Activated naive CD4-positive, alpha-beta T cell treated with anti-CD3 and anti-CD28 coated beads, Interleukin-2, amount 10 ng/mL, durations not matched to agents 7 days and 5 days (primary cell): ENCODE measurements around the gene SOX13.

Experiments used
- CTCF ChIA-PET: fragments of 350-600 bp; sonication (Branson Sonifier 250); formaldehyde crosslinking; loops from one replicate; lab custom pipeline; 2021; ENCODE audit warnings: antibody characterized with exemption; lab: Charles Lee
- DNase-seq: peaks from one replicate; pipeline ENCODE4 v3.0.0-alpha.2; 2020
- H3K27ac Mint-ChIP-seq: one replicate; pipeline ENCODE4 v1.8.0; 2021; ENCODE audit warnings: mild to moderate bottlenecking, moderate library complexity, mixed read lengths
- H3K27me3 Mint-ChIP-seq: one replicate; pipeline ENCODE4 v1.8.0; 2021; ENCODE audit warnings: mild to moderate bottlenecking, mixed read lengths
- H3K36me3 Mint-ChIP-seq: one replicate; pipeline ENCODE4 v1.8.0; 2021; ENCODE audit warnings: mixed read lengths
- H3K4me1 Mint-ChIP-seq: one replicate; pipeline ENCODE4 v1.8.0; 2021; ENCODE audit warnings: mixed read lengths
- H3K4me3 Mint-ChIP-seq: one replicate; pipeline ENCODE4 v1.8.0; 2021; ENCODE audit warnings: mild to moderate bottlenecking, moderate library complexity, mixed read lengths
- H3K9me3 Mint-ChIP-seq: one replicate; pipeline ENCODE4 v1.8.0; 2021; ENCODE audit warnings: mixed read lengths

Gene SOX13

DNA sequence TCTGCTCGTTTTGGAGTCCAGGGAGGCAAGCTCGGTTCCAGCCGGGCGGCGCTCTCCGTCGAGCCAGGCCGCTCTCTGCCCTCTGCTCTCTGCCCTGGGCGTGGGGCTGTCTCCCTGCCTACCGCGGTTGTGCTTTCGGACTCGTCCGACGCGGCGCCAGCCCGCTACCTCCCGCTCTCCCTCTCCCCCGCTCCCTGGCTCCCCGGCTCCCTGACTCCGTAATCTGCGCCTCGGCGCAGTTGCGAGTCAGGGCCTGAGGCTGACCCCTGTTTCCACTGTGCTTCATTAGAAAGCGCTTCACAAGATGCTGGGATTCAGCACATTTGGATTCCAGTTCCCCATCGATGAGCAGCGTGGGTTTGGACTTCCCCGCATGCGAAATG, 2.2 kb downstream of the SOX13 start:
- Mint-ChIP-seq H3K27ac (no peak overlapping the region), H3K36me3 (no peaks in the 10 kb centered on the region), H3K4me1 (peaks cover 25% of the 10 kb centered on the region), H3K4me3 (peak overlapping the region; percentile 44), H3K9me3 (no peaks in the 10 kb centered on the region), H3K27me3 (peaks cover 91% of the 10 kb centered on the region)
- no peak for DNase-seq
- CTCF ChIA-PET, result no interaction called here

DNA sequence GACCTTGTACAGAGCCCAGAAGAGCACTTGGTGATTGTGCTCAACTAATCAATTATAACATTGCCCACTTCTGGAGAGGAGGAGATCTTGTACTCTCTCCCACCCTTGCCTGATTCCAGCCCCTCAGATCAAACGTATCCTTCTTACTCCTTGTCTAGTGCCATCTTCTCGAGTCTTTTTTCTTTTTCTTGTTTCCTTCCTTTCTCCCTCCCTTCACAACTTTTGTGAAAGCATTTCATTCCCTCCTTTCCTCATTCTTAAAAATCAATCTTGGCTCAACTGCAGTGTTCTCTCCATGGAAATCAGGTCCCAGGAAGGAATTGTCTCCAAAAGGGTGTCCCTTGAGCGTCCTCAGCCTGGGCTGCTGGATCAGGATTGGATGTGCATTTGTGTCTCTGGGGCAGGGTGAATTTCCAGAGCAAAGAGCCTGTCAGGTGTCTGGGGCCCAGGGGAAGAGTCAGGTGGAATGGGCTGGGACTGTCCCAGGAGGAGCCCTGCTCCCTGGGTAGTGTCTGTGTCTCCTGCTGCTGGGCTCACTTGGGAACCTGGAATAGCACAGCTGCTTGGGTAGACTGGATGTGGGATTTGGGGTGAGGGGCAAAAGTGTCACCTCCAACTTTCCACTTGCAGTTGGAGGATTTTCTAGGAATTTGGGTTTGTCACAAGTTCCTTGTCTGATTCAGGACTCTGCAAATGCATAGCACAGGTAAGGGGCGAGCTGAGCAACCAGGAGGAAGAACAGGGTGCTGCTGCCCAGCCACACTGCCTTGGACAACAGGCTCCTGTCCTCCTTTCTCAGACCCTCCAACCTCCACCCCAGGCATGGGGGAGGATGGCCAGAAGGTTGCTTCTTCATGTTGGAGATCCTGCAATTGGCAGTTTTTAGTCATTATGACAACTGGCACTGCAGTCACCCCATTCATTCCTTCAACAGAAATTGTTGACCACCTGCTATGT, 3.3 kb downstream of the SOX13 start:
- CTCF ChIA-PET, result no interaction called here
- Mint-ChIP-seq H3K27ac (no peak overlapping the region), H3K4me1 (peaks cover 25% of the 10 kb centered on the region), H3K27me3 (peaks cover 82% of the 10 kb centered on the region), H3K9me3 (no peaks in the 10 kb centered on the region), H3K4me3 (no peak overlapping the region), H3K36me3 (no peaks in the 10 kb centered on the region)
- DNase-seq, result no peak

DNA sequence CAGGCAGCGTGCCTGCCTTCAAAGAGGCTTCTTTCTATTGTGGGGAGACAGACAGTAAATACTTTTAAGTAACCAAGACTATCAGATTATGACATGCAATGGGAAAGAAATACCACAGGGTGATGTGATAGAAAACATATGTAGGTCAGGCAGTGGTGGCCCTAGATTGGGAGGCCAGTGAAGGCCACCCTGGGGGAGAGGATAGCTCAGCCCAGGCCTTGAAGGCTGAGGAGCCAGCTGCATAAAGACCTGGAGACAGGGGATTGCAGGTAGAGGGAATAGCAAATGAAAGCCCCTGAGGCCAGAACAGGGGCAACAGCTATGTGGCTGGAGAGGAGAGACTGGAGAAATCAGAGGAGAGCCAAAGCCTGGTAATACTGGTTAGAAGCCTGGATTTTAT, 4.0 kb downstream of the SOX13 start:
- Mint-ChIP-seq H3K4me1 (peaks cover 25% of the 10 kb centered on the region), H3K9me3 (no peaks in the 10 kb centered on the region), H3K27ac (no peak overlapping the region), H3K27me3 (peaks cover 74% of the 10 kb centered on the region), H3K4me3 (no peak overlapping the region), H3K36me3 (no peaks in the 10 kb centered on the region)
- CTCF ChIA-PET, result no interaction called here
- DNase-seq, result no peak

DNA sequence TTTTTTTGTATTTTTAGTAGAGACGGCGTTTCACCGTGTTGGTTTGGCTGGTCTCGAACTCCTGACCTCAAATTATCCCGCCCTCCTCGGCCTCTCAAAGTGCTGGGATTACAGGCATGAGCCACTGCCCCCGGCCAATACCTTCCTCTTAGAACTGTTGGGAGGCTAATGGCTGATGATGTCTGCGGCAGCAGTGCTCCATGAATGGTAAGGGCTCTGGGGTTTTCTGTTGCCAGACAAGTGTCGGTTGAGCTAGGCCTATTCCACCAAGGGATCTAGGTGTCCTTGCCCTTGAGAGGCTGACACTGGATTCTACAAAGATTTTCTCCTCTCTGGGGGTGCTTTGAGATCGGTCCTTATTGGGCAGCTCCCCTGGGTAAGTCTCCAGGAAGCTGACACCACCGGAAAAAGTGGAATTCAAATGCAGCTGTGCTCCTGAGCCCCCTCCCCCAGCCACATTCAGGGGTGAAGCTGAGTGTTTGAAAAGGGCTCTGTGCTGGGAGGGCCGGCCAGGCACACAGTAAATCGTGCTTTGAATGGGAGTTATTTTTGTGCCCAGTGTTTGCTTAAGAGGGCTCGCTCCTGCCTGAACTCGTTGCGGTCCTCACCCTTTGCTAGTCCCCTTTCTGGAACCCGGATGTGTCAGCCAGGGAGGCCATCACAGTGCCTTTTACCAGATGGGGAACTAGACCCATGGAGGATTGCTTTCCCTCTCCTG, 5.2 kb downstream of the SOX13 start:
- CTCF ChIA-PET, result interaction anchor here (1.4 kb wide), 2 partner anchors 51 to 207 kb away, joined by 3 to 5 read pairs; no protein-coding TSS in a partner anchor
- H3K27me3 Mint-ChIP-seq, result peaks cover 69% of the 10 kb centered on the region
- H3K9me3 Mint-ChIP-seq, result no peaks in the 10 kb centered on the region
- no peaks in the 10 kb centered on the region for H3K36me3 Mint-ChIP-seq
- no peak for DNase-seq
- no peak overlapping the region for H3K4me3 Mint-ChIP-seq
- H3K4me1 Mint-ChIP-seq, result peaks cover 21% of the 10 kb centered on the region
- no peak overlapping the region for H3K27ac Mint-ChIP-seq

DNA sequence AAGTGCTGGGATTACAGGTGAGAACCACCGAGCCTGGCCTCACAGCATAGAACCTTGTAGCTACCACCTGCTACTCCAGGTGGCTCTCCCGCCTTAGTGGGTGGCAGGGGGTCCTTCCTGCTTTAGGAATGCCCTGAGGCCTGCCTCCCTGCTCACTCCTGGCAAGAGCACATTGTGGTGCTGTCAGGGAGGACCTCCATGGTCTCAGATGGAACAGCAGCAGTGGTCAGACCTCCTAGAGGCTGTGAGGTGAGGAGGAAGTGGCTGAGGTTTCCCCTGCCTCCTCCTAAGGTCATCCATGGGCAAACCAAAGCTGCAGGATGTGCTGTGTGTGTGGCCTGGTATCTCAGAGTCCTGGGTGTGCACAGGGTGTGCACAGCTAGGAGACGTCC, 6.7 kb downstream of the SOX13 start:
- CTCF ChIA-PET, result no interaction called here
- no peak overlapping the region for H3K27ac Mint-ChIP-seq
- peaks cover 11% of the 10 kb centered on the region for H3K4me1 Mint-ChIP-seq
- peaks cover 54% of the 10 kb centered on the region for H3K27me3 Mint-ChIP-seq
- H3K9me3 Mint-ChIP-seq, result no peaks in the 10 kb centered on the region
- no peak overlapping the region for H3K4me3 Mint-ChIP-seq
- no peaks in the 10 kb centered on the region for H3K36me3 Mint-ChIP-seq
- no peak for DNase-seq

DNA sequence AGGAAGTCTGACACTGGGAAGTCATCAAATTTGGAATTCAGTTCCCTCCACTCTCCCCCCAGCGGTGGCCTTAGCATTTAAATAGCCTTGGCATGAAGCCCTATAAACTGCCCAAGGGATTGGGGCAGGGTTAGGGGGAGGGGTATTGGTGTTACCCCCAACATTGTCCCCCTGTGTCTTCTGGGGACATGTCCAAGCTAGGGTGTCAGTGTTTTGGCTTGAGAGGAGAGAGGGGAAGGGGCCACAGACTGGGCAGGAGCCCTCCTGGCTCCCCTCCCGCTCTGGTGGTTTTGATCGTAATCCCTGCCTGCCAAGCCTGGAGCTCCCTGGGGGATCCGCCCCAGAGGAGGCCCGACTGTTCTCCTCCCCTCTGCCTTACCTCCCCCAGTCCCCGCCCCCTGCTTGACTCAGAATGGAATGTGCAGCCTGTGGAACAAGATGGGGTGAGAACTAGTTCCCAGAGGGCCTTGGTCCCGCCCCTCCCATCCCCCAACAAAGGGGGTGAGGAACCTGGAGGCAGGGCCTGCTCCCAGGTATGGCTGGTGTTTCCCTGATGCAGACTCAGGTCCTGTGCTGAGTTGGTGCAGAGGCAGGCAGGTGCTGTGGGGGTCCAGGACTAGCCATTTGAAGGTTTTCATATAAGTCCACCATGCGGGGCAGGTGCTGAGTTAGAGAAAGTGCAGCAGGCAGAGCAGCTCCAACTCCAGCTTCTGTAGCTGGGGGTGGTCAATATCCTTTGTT, 7.4 kb downstream of the SOX13 start:
- Mint-ChIP-seq H3K36me3 (no peaks in the 10 kb centered on the region), H3K27me3 (peaks cover 47% of the 10 kb centered on the region), H3K27ac (no peak overlapping the region), H3K4me3 (no peak overlapping the region), H3K9me3 (no peaks in the 10 kb centered on the region), H3K4me1 (peaks cover 5% of the 10 kb centered on the region)
- no peak for DNase-seq
- CTCF ChIA-PET, result no interaction called here

DNA sequence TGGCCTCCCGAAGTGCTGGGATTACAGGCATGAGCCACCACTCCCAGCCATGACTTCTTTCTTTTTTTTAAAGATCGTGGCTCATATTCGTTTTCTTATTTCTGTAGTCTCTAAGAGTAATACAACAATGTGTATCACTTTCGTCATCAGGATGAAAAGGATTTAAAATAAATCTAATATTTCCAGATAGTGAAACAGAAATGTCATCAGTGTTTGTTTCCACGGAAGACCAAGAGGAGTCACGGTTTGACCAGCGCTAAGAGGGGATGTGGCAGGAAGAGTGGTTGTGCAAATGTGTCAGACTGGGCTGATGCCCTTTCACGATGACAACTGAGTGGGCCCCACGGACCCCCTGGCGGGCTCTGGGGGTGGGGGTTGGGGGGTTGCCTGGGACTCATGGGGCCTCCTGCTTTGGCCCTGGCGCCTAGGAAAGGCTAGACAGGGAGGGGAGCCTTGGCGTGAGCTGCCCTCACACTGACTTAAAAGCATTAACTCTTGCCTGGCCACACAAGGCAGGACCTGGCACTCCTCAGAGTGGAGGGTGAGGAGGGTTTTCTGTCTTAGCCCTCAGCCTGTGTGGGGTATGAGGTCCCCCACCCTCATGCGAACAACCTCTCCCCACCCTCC, 8.4 kb downstream of the SOX13 start:
- Mint-ChIP-seq H3K4me3 (no peak overlapping the region), H3K36me3 (no peaks in the 10 kb centered on the region), H3K27me3 (peaks cover 38% of the 10 kb centered on the region), H3K27ac (no peak overlapping the region), H3K9me3 (no peaks in the 10 kb centered on the region), H3K4me1 (peaks cover 3% of the 10 kb centered on the region)
- CTCF ChIA-PET, result no interaction called here
- no peak for DNase-seq

DNA sequence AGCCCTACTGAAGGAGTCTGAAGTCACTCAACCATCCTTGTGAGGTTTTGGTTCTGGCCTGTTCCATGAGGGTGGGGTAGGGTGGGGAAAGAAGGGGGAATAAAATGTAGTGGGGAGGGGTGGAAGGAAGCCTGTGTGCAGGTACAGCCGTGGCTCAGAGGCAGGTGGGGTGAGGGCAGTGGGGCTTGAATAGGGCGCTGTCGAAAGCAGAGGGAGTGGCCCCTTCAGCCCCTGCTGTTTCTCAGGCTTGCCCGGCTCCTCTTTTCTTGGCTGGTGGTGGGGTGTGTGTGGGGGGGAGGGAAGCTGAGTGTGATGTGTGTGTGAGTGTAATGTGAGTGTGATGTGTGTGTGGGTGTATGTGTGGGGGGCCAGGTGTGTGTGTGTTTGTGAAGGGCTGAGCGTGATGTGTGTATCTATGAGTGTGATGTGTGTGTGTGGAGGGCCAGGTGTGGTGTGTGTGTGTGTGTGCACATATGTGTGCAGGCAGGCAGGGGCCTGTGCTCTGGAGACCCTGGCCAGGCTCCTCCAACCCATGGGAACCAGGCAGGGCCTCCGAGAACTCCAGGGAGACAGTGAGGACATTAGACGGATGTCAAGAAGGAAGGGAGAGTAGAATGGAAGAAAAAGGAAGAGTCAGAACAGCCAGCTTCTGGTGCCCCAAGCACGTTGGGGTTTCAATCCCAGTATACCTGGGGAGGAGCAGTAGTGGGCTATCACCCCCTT, 9.0 kb downstream of the SOX13 start:
- no peak overlapping the region for H3K4me3 Mint-ChIP-seq
- H3K9me3 Mint-ChIP-seq, result no peaks in the 10 kb centered on the region
- peaks cover 3% of the 10 kb centered on the region for H3K4me1 Mint-ChIP-seq
- no peak overlapping the region for H3K27ac Mint-ChIP-seq
- DNase-seq, result no peak
- H3K36me3 Mint-ChIP-seq, result no peaks in the 10 kb centered on the region
- peaks cover 31% of the 10 kb centered on the region for H3K27me3 Mint-ChIP-seq
- CTCF ChIA-PET, result no interaction called here

DNA sequence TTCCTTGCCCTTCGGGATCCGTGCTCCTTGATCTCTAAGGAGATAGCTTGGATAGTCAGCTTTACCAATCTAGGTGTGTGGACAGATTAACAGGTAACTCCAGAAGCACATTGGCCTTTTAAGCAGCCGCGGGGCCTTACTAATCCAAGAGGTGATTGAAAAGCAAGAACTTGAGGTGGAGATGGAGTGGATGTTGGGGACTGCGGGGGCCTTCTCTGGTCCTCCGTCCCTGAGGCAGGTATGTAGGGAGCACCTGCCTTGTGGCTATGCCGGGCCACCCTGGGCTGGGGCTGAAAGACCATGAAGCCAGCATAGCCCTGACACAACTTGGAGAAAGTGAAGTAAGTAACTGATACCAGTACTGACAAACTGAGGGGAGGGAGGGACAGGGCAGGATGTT, 10.6 kb downstream of the SOX13 start:
- peaks cover 3% of the 10 kb centered on the region for H3K4me1 Mint-ChIP-seq
- CTCF ChIA-PET, result no interaction called here

DNA sequence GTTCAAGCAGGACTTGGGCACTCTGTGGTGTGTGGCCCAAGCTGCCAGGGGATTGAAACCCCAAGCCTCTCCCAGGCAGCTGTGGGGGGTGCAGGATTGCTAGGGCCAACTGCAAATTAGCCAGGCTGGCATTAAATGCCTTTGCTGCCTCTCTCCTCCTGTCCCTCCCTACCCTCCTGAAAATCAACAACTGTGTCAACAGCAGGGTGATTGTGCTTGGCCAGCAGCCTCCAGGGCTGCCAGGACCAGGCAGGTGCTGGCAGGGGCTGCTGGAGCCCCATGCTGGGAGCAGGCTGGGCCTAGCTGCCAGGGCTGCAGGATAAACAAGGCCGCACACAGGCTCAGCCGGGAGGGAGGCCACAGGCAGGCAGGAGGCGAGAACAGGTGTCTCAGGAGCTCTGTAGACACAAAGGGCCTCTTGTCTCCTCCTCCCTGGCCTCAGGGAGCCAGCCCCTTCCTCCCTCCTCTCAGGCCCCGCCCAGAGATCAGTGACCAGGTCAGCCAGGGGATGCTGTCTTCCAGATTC, 11.4 kb downstream of the SOX13 start:
- CTCF ChIA-PET, result no interaction called here
- H3K27me3 Mint-ChIP-seq, result peaks cover 15% of the 10 kb centered on the region
- no peaks in the 10 kb centered on the region for H3K9me3 Mint-ChIP-seq
- DNase-seq, result no peak
- H3K4me1 Mint-ChIP-seq, result peaks cover 3% of the 10 kb centered on the region
- no peak overlapping the region for H3K4me3 Mint-ChIP-seq
- no peak overlapping the region for H3K27ac Mint-ChIP-seq
- H3K36me3 Mint-ChIP-seq, result no peaks in the 10 kb centered on the region

More for the DNA sequence above, 10.6 kb downstream of the SOX13 start:
- no peak overlapping the region for H3K4me3 Mint-ChIP-seq
- H3K27ac Mint-ChIP-seq, result no peak overlapping the region
- no peak for DNase-seq
- H3K27me3 Mint-ChIP-seq, result peaks cover 18% of the 10 kb centered on the region
- H3K36me3 Mint-ChIP-seq, result no peaks in the 10 kb centered on the region
- no peaks in the 10 kb centered on the region for H3K9me3 Mint-ChIP-seq

DNA sequence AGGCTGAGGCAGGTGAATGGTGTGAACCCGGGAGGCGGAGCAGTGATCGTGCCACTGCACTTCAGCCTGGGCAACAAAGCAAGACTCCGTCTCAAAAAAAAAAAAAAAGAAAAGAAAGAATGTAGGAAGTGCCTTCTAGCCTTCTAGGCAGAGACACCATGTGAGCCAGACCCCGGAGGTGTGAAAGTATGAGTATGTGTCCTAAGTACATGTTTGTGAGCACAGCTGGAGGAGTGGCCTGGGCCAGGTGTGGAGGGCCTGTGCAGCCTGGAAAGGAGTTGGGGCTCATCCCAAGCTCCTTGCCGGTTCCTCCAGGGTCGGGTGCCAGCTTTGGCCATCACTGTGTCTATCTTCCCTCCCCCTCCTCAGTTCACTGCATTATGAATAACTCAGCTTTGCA, 13.0 kb downstream of the SOX13 start:
- CTCF ChIA-PET, result no interaction called here
- H3K4me3 Mint-ChIP-seq, result no peak overlapping the region
- no peaks in the 10 kb centered on the region for H3K36me3 Mint-ChIP-seq

DNA sequence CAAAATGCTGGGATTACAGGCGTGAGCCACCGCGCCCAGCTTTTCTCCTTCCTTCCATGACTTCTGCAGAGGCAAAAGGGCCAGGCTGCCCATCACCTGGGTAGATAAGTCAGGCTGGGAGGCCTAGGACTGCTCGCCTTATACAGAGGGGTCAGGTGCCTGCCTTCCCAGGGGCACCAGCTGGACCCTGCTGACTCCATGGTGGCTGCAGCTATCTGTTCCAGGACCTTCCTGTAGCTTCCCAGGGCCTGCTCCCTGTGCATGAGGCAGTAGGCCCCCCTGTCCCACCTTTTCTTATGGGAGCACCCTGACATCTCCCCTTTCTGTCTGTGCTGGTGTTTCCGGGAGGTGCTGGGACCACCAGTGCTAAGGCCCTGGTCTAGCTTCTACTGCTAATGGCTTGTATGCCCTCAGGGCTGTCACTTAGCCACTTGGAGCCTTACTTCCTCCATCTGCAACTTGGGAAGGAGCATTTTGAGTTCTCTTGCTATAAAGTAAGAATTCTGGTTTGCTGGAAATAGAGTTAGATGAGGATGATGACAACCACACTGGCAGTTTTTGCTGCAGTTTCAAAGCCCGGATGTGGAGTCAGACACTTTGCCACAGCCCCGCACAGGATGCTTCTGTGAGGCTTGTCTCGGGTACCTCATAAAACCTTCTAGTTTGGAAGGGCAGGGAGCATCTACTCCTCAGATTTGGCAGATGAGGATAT, 14.4 kb downstream of the SOX13 start:
- Mint-ChIP-seq H3K27me3 (peaks cover 21% of the 10 kb centered on the region), H3K9me3 (no peaks in the 10 kb centered on the region), H3K4me3 (no peak overlapping the region), H3K27ac (no peak overlapping the region), H3K36me3 (no peaks in the 10 kb centered on the region), H3K4me1 (no peaks in the 10 kb centered on the region)
- CTCF ChIA-PET, result no interaction called here
- DNase-seq, result no peak

More for the DNA sequence above, 13.0 kb downstream of the SOX13 start:
- no peak for DNase-seq
- Mint-ChIP-seq H3K4me1 (no peaks in the 10 kb centered on the region), H3K27ac (no peak overlapping the region), H3K9me3 (no peaks in the 10 kb centered on the region), H3K27me3 (peaks cover 15% of the 10 kb centered on the region)
